Vagina (tissue), 2 donors: ENCODE measurements around the gene CEP170B.

Source experiments
- CTCF ChIP-seq, 3 experiments: fragments of 450-650 bp in 2 of 3; fragments of 200-600 bp in 1 of 3; sonication (generic) in 1 of 3; IDR thresholded peaks; one replicate each; pipeline ENCODE4 v1.5.1; 2017 to 2019; ENCODE audit warnings: antibody characterized with exemption in 3 of 3, mild to moderate bottlenecking in 2 of 3, moderate library complexity in 2 of 3
- POLR2A ChIP-seq, 2 donors: fragments of 450-650 bp; IDR thresholded peaks; one replicate each; pipeline ENCODE4 v1.6.1; 2017; ENCODE audit warnings: antibody characterized with exemption in 2 of 2, mild to moderate bottlenecking in 2 of 2, moderate library complexity in 2 of 2

DNA sequence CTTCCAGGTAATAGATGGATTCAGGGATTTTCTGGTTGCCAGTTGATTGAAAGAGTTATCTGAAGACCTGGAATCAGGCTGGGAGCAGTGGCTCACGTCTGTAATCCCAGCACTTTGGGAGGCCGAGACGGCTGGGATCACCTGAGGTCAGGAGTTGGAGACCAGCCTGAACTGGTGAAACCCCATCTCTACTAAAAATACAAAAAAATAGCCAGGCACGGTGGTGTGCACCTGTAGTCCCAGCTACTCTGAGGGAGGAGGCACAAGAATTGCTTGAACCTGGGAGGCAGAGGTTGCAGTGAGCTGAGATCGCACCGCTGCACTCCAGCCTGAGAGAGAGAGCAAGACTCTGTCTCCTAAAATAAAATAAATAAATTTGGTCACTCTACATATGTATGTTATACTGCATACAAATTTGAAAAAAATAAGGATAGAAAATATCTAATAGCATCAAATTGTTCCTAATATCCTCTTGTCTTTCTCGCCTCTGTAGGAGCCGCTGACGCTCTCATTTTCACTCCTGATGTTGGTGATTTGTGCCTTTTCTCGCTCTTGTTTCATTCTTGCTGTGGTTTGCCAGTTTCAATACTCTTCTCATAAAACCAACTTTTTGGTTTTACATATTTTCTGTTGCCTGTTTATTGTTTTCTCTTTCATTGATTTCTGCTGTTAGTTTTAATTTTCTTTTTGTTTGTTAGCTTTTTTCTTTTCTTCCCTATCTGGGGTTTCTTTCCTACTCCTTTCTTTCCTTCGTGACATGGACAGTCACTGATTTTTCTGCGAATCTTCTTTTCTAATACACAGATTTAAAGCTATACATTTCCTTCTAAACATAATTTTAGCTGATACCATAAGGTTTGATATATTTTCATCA is 35.8 kb downstream of the CEP170B start:
- TF ChIP-seq CTCF (IDR thresholded peaks at IDR 0.05) (no peak), POLR2A (IDR thresholded peaks at IDR 0.05) (no peak)
